ENCODE measurements around the gene SANBR. TPM values are rescaled to one million over a fixed set of nuclear protein-coding genes. Genes with fewer than 3 reads are reported as not detected.

Gene SANBR
- total RNA-seq, 1 donor from 2014 or later = 14.0 TPM

DNA sequence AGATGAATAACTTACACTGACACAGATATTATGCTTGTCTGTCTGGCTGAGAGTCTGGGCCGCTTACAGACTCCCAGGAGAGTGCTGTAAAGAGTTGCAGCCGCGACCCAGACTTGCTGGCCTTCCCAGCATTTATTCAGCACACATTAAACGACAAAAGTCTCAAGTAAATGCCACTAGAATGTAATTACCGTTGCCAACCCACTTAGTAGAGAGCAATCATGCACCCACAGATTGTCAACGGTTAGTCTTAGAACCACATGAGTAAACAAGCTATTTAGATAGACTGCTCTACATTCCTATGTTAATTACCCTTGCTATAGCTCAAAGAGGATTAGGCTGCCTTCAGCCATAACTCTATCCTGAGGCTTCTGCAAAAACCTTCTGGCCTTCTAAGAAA, 48.5 kb downstream of the SANBR start:
- H3K27me3 ChIP-seq (ENCODE audit: insufficient read depth, low read length) = no peaks in the 10 kb centered on the region
- H3K36me3 Mint-ChIP-seq (ENCODE audit: low read depth, unreplicated experiment) = peaks cover 16% of the 10 kb centered on the region
- no peaks in the 10 kb centered on the region for H4K20me1 ChIP-seq (ENCODE audit: insufficient read depth, low read length)
- no peaks in the 10 kb centered on the region for H3K79me2 ChIP-seq (ENCODE audit: insufficient read depth, low read length)
- H3K27me3 Mint-ChIP-seq (ENCODE audit: low read depth, unreplicated experiment) = no peaks in the 10 kb centered on the region
- H3K4me1 ChIP-seq (ENCODE audit: insufficient read depth, low read length) = no peaks in the 10 kb centered on the region
- TF ChIP-seq CTCF (IDR thresholded peaks at IDR 0.05; ENCODE audit: insufficient read depth, low read depth, low read length) = no peak
- no peak for TF ChIP-seq EZH2 (IDR thresholded peaks at IDR 0.05; ENCODE audit: insufficient read depth, low read length)
- H3K9me3 Mint-ChIP-seq (ENCODE audit: unreplicated experiment) = no peaks in the 10 kb centered on the region
- DNase-seq (ENCODE audit: low read depth) (no peak), FAIRE-seq (no peak)
- no peak overlapping the region for H3K4me3 Mint-ChIP-seq (ENCODE audit: unreplicated experiment)
- H3K4me3 ChIP-seq (ENCODE audit: insufficient read depth, low read depth, low read length) = no peak overlapping the region
- no peak overlapping the region for H3K27ac Mint-ChIP-seq (ENCODE audit: unreplicated experiment)
- no peaks in the 10 kb centered on the region for H3K4me1 Mint-ChIP-seq (ENCODE audit: low read depth, unreplicated experiment)
- H3K4me2 ChIP-seq (ENCODE audit: low read length) = no peak overlapping the region
- peaks cover 7% of the 10 kb centered on the region for H3K36me3 ChIP-seq (ENCODE audit: insufficient read depth, low read length)
- H3K27ac ChIP-seq (ENCODE audit: low read depth, low read length) = no peak overlapping the region
- no peak overlapping the region for H2AFZ ChIP-seq (ENCODE audit: low read depth, low read length)
- no peak overlapping the region for H3K9ac ChIP-seq (ENCODE audit: low read length)
- no peaks in the 10 kb centered on the region for H3K9me3 ChIP-seq (ENCODE audit: insufficient read depth, low read depth, low read length)

Other genes starting within 250 kb of the SANBR start
- gene REL, start 184.3 kb upstream of the SANBR start, total RNA-seq = 6.1 and 6.5 TPM in 2 replicates
- 27.8 and 28.8 TPM in 2 replicates for gene PEX13, start 48.2 kb upstream of the SANBR start, total RNA-seq
- 7.7 and 9.4 TPM in 2 replicates for gene PUS10, start 47.6 kb upstream of the SANBR start, total RNA-seq
- 9.0 and 11.5 TPM in 2 replicates for gene C2orf74, start 96.3 kb downstream of the SANBR start, total RNA-seq